SU-DHL-6 (cell line): ENCODE results near the gene COP1.

Experiments
- CTCF ChIP-seq: fragments of 200-600 bp; sonication (generic); IDR thresholded peaks from one replicate; pipeline ENCODE4 v1.5.1; 2017; ENCODE audit warnings: antibody characterized with exemption, mild to moderate bottlenecking, low read length, moderate library complexity; ENCODE audit not compliant: insufficient read depth, poor library complexity, severe bottlenecking
- EZH2phosphoT487 ChIP-seq: fragments of 200-600 bp; sonication (generic), shearing (Covaris generic); conservative IDR thresholded peaks from 2 replicates; pipeline ENCODE4 v1.6.1; 2018; ENCODE audit warnings: mild to moderate bottlenecking, antibody characterized with exemption, low read length, moderate library complexity, mixed read lengths

- TF ChIP-seq CTCF (no peak), EZH2phosphoT487 (no peak)
Measured at GRCh38 chr1:175941164-175941563, 265.9 kb downstream of the COP1 start.
